ENCODE data around the gene MITF.

The MITF gene

DNA sequence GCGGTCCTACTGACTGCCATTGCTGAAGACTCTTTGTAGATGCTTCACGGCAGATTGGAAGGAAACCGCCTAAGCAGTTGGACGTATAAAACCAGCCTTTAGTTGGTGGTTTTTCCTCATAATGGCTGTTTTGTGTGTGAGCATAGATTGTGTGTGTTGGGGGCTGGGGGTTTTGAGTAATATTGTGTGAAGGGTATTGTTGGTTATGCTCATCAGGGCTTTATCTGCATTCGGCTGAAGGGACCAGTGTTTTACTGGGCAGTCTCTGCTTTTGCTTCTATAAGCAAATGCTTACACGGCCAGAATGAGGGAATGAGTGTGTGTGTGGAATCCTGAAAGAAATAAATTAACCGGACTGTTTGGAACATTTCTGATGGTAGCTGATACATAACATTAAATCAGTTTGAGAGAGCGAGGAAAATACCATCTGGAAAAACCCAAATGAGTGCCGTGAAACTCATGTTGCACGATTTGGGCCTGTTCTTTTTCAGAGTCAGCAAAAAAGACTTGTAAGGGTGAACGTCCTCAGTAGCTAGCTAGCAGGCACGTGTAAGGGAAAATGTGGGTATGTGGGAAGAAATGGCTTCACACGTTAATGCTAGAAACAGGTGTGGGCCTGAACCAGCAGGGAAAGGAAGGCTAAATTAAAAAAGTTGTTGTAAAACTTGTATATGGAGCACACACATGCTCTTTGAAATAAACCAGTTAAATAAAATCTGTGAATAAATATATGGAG lies 1.9 kb downstream of the MITF start:
- no peak for TF ChIP-seq ZNF274 (IDR thresholded peaks at IDR 0.05; ENCODE audit: low read depth, low read length)
- H3K4me3 ChIP-seq (ENCODE audit: low read length) = no peak overlapping the region

GRCh38 chr3:69742391-69742790 lies 3.1 kb downstream of the MITF start:
- no peak for TF ChIP-seq ZNF274 (IDR thresholded peaks at IDR 0.05; ENCODE audit: low read depth, low read length)

GRCh38 chr3:69743975-69744906 lies 5.0 kb downstream of the MITF start:
- no peak for TF ChIP-seq ZNF274 (IDR thresholded peaks at IDR 0.05; ENCODE audit: low read depth, low read length)
- no peak overlapping the region for H3K4me3 ChIP-seq (ENCODE audit: low read length)

More at GRCh38 chr3:69742391-69742790, 3.1 kb downstream of the MITF start:
- H3K4me3 ChIP-seq (ENCODE audit: low read length) = no peak overlapping the region

GRCh38 chr3:69745505-69745904 lies 6.2 kb downstream of the MITF start:
- TF ChIP-seq ZNF274 (IDR thresholded peaks at IDR 0.05; ENCODE audit: low read depth, low read length) = no peak
- H3K4me3 ChIP-seq (ENCODE audit: low read length) = no peak overlapping the region

DNA sequence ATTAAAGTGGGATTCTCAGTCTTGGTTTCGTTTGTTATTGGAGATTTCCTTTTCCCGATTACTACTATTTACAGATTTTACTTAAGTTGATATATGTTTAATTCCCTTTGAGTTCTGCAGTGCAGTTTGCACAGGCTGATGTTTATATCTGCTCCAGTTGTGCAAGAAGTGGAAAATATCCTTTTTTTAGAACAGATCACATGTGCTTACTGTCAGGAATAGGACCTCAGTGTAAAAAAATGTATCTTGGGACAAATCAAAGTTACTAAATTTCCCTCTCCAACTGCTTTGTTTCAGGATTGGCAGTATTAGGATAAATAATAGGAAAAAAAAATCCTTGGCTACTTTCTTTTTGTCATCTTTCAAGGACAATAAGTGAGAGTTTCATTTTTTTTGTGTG lies 6.9 kb downstream of the MITF start:
- no peak overlapping the region for H3K4me3 ChIP-seq (ENCODE audit: low read length)

GRCh38 chr3:69747511-69748258 lies 8.4 kb downstream of the MITF start:
- no peak for TF ChIP-seq ZNF274 (IDR thresholded peaks at IDR 0.05; ENCODE audit: low read depth, low read length)
- H3K4me3 ChIP-seq (ENCODE audit: low read length) = no peak overlapping the region

More for the DNA sequence above, 6.9 kb downstream of the MITF start:
- TF ChIP-seq ZNF274 (IDR thresholded peaks at IDR 0.05; ENCODE audit: low read depth, low read length) = no peak

DNA sequence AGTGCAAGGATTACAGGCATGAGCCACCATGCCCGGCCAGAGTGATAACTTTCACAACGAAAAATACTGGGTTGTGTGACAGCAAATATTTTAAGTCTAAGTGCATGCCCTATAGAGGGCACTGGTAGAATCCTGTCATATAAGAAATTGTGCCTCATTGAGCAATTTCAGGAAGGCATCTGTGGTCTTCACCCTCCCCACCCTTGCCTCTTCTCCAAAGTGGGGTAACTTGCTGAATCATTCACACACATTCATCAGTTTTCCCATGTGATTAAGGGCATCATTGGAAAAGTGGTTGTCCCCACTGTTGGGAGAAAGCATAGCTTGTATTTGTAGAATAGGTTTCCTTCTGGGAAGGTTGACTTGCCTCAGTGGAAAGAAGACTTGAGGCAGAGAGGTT lies 9.2 kb downstream of the MITF start:
- TF ChIP-seq ZNF274 (IDR thresholded peaks at IDR 0.05; ENCODE audit: low read depth, low read length) = no peak
- no peak overlapping the region for H3K4me3 ChIP-seq (ENCODE audit: low read length)

- no peak for TF ChIP-seq ZNF274 (IDR thresholded peaks at IDR 0.05; ENCODE audit: low read depth, low read length)
These were observed 10.2 kb downstream of the MITF start for GRCh38 chr3:69749461-69749860.

DNA sequence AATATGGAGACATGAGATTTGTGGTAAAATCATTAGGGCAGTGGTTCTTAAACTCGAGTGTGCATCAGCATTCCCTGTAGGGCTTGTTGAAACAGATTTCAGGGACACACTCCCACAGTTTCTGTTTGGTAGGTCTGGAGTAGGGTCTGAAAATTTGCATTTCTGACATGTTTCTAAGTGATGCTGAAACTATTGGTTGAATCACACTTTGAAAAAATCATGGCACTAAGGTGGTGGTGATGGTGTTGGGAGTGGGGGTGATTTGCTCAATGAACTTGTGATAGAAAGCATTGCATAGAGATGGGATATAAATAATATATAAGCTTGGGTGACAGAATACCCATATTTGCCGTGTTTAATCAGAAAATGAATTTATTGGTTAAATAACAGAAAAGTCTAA lies 11.3 kb downstream of the MITF start:
- no peak for TF ChIP-seq ZNF274 (IDR thresholded peaks at IDR 0.05; ENCODE audit: low read depth, low read length)
- no peak overlapping the region for H3K4me3 ChIP-seq (ENCODE audit: low read length)

More at GRCh38 chr3:69749461-69749860, 10.2 kb downstream of the MITF start:
- H3K4me3 ChIP-seq (ENCODE audit: low read length) = no peak overlapping the region

GRCh38 chr3:69751074-69751476 lies 11.8 kb downstream of the MITF start:
- H3K4me3 ChIP-seq (ENCODE audit: low read length) = no peak overlapping the region
- no peak for TF ChIP-seq ZNF274 (IDR thresholded peaks at IDR 0.05; ENCODE audit: low read depth, low read length)

GRCh38 chr3:69752241-69752640 lies 13.0 kb downstream of the MITF start:
- H3K4me3 ChIP-seq (ENCODE audit: low read length) = no peak overlapping the region
- TF ChIP-seq ZNF274 (IDR thresholded peaks at IDR 0.05; ENCODE audit: low read depth, low read length) = no peak

GRCh38 chr3:69753179-69753775 lies 14.0 kb downstream of the MITF start:
- no peak for TF ChIP-seq ZNF274 (IDR thresholded peaks at IDR 0.05; ENCODE audit: low read depth, low read length)
- no peak overlapping the region for H3K4me3 ChIP-seq (ENCODE audit: low read length)

- TF ChIP-seq ZNF274 (IDR thresholded peaks at IDR 0.05; ENCODE audit: low read depth, low read length) = no peak
- H3K4me3 ChIP-seq (ENCODE audit: low read length) = no peak overlapping the region
These were observed 16.5 kb downstream of the MITF start for GRCh38 chr3:69755795-69756194.
